Measurements from ENCODE around the gene MOB3C.

MOB3C gene

DNA sequence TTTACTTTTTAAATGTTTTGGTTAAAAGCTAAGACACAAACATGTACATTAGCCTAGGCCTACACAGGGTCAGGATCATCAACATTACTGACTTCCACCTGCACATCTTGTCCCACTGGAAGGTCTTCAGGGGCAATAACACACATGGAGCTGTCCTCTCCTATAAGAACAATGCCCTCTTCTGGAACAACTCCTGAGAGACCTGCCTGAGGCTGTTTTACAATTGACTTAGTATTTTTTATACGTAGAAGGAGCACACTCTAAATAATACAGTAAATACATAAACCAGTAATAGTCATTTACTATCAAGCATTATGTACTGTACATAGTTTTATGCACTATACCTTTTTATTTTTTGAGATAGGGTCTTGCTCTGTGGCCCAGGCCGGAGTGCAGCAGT is 14.1 kb upstream of the MOB3C start:
- TF ChIP-seq TAF1 (IDR thresholded peaks at IDR 0.05; ENCODE audit: borderline replicate concordance, low read depth, low read length) (no peak), POLR2A (IDR thresholded peaks at IDR 0.05; ENCODE audit: low read depth, low read length) (no peak), POLR2AphosphoS5 (IDR thresholded peaks at IDR 0.05; ENCODE audit: low read depth, low read length) (no peak)
- FAIRE-seq (no peak), DNase-seq (ENCODE audit: insufficient read length) (no peak)

DNA sequence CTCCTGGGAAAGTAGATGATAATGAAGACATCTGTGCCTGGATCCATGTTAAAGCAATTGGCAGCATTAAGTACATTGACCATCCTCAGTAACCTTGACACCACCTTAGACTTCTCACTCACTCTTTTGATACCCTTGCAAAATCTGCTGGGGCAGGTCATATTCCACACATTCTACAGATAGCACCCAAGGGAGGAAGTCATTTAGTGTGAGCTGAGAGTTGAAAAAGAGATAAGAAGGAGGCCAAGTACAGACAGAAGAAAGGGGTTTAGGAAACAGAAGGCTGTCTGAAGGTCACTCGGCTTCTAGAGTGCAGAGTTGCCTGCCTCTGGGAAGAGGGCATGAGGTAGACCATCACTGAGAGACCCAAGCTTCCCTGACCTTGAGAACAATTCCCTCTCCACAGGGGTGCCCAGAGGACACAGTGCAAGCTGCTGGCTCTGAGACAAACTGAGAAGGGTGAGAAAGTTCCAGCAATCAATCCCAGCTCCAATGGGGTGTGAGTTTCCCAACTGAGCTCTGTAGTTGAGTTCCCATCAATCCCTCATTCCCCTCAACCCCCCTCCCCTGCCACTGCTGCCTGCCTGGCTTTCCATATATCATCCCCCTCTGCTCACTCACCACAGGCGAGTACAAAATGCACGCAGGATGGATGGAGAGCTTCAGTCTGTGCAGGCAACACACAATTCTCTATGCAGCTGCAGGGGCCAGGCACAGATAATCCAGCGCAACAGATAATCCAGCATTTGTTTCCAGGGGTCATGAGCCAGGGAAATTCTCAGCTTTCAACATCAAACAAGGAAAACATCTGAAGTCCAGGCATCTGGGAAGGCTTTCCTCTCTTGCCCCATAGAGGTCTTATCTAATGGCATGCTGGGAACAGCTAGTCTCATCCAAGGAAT is 7.4 kb upstream of the MOB3C start:
- FAIRE-seq (no peak), DNase-seq (ENCODE audit: insufficient read length) (no peak)
- TF ChIP-seq TAF1 (IDR thresholded peaks at IDR 0.05; ENCODE audit: borderline replicate concordance, low read depth, low read length) (no peak), POLR2AphosphoS5 (IDR thresholded peaks at IDR 0.05; ENCODE audit: low read depth, low read length) (no peak), POLR2A (IDR thresholded peaks at IDR 0.05; ENCODE audit: low read depth, low read length) (no peak)

- TF ChIP-seq TAF1 (IDR thresholded peaks at IDR 0.05; ENCODE audit: borderline replicate concordance, low read depth, low read length) (no peak), POLR2AphosphoS5 (IDR thresholded peaks at IDR 0.05; ENCODE audit: low read depth, low read length) (no peak), POLR2A (IDR thresholded peaks at IDR 0.05; ENCODE audit: low read depth, low read length) (no peak)
- DNase-seq (ENCODE audit: insufficient read length) (no peak), FAIRE-seq (no peak)
Observed at GRCh38 chr1:46622344-46622743, 5.7 kb upstream of the MOB3C start.

GRCh38 chr1:46621930-46622329 is 5.3 kb upstream of the MOB3C start:
- no peak for FAIRE-seq
- no peak for DNase-seq (ENCODE audit: insufficient read length)

DNA sequence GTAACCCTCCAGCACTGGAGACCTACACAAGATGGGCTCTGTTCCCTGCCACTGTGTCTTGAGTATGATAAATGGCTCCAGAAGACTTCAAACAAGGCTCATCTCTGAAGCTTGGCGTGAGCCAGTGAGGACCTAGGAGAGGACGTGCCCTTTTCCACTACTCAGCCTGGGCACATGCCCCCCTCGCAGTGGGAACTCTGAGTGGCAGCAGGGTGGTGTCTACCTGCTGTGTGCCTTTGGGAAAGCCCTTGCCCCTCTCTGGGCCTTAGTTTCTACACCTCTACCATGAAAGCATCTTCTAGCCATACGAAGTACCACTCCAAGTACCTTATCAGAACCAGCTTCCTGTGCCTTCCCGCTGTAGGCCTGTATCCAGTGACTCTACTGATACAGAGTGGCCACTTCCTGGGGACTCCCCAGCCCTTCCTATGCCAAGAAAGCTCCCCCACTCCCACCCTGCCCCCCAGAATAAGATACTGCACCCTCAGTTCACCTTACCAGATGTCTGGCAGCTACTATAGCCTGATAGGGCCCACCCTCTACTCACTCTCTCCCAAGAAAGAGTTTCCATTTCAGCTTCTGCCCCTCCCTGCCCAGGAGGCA is 3.1 kb upstream of the MOB3C start:
- TF ChIP-seq TAF1 (IDR thresholded peaks at IDR 0.05; ENCODE audit: borderline replicate concordance, low read depth, low read length) (no peak), POLR2A (IDR thresholded peaks at IDR 0.05; ENCODE audit: low read depth, low read length) (no peak), POLR2AphosphoS5 (IDR thresholded peaks at IDR 0.05; ENCODE audit: low read depth, low read length) (no peak)
- no peak for FAIRE-seq
- DNase-seq (ENCODE audit: insufficient read length) = no peak

More at GRCh38 chr1:46621930-46622329, 5.3 kb upstream of the MOB3C start:
- TF ChIP-seq TAF1 (IDR thresholded peaks at IDR 0.05; ENCODE audit: borderline replicate concordance, low read depth, low read length) = no peak
- TF ChIP-seq POLR2A (IDR thresholded peaks at IDR 0.05; ENCODE audit: low read depth, low read length) = no peak
- TF ChIP-seq POLR2AphosphoS5 (IDR thresholded peaks at IDR 0.05; ENCODE audit: low read depth, low read length) = no peak

DNA sequence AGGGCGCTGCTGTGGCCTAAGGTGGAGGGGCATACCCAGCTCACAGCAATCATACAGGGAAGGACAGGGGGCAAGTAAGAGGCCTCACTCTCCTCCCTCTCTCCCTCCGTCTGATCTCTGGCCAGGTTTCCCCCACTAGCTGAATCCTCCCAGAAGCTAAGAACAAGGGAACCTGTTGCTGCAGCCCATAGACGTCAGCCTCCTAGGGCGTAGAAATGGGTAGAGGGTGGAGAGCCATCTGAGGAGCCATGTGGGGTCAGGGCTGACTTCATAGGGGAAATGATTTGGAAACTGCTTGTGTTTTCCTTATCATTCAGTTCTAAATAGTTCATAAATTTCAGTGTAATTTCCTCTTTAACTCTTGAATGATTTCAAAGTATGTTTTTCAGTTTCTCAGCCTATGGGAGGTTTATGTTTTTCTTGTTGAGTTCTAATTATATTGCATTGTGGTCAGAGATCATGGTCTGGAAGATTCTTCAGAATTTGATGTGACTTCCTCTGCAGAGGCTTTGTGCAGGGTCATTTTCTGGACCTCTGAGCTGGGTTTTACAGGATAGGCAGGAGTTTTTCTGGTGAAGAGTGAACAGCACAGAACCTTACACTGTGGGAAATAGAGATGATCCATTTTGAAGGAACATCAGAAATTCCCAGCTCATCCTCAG is 2.3 kb upstream of the MOB3C start:
- no peak for DNase-seq (ENCODE audit: insufficient read length)
- TF ChIP-seq POLR2A (IDR thresholded peaks at IDR 0.05; ENCODE audit: low read depth, low read length) = no peak
- no peak for TF ChIP-seq POLR2AphosphoS5 (IDR thresholded peaks at IDR 0.05; ENCODE audit: low read depth, low read length)
- no peak for TF ChIP-seq TAF1 (IDR thresholded peaks at IDR 0.05; ENCODE audit: borderline replicate concordance, low read depth, low read length)
- FAIRE-seq = no peak

DNA sequence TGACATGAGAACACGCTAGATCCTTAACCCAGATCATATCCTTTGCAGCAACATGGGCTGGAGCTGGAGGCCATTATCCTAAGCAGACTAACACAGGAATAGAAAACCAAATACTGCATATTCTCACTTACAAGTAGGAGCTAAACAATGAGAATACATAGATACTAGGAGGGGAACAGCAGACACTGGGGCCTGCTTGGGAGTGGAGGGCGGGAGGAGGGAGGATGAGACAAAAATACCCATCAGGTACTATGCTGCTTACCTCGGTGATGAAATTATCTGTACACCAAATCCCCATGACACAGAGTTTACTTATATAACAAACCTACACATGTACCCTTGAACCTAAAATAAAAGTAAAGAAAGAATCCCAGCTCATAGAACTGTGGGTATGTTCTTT is 1.2 kb upstream of the MOB3C start:
- no peak for FAIRE-seq
- no peak for DNase-seq (ENCODE audit: insufficient read length)
- TF ChIP-seq POLR2AphosphoS5 (IDR thresholded peaks at IDR 0.05; ENCODE audit: low read depth, low read length) (no peak), TAF1 (IDR thresholded peaks at IDR 0.05; ENCODE audit: borderline replicate concordance, low read depth, low read length) (no peak), POLR2A (IDR thresholded peaks at IDR 0.05; ENCODE audit: low read depth, low read length) (no peak)

DNA sequence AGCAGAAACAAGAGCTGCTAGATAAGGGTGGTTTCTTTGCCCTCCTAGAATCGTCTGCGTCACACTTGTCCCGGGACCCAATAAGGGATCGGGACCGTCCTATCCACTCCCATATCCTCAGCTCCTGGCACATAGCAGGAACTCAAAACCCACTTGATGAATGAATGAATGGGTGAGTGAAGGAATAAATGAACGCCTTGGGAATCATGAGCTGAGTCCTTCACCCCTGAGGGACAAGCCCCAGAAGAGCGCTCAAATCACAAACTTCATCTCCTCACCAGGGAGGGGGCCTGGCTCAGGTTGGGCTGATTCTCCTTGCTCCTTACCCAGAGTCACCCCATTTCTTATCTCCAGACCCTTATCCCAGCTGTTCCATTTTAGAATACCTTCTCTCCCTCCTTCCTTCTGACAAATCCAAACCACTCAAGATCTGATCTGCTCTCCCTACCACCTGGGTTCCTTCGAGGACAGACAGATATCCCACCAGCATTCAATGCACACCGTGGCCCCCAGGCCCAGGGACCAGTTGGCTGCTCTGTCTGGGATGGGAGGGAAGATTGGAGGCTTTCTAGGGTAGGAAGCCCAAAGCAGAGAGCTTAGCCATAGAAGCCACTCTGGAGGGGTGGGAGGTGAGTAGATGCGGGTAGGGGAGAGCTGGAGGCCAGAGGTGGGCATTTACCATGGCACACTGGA is 643 bp upstream of the MOB3C start:
- no peak for TF ChIP-seq POLR2AphosphoS5 (IDR thresholded peaks at IDR 0.05; ENCODE audit: low read depth, low read length)

GRCh38 chr1:46615735-46616134 is 876 bp downstream of the MOB3C start:
- DNase-seq (ENCODE audit: insufficient read length) (no peak), FAIRE-seq (peak; percentile 73)
- no peak for TF ChIP-seq TAF1 (IDR thresholded peaks at IDR 0.05; ENCODE audit: borderline replicate concordance, low read depth, low read length)
- no peak for TF ChIP-seq POLR2A (IDR thresholded peaks at IDR 0.05; ENCODE audit: low read depth, low read length)
- no peak for TF ChIP-seq POLR2AphosphoS5 (IDR thresholded peaks at IDR 0.05; ENCODE audit: low read depth, low read length)

More for the DNA sequence above, 643 bp upstream of the MOB3C start:
- DNase-seq (ENCODE audit: insufficient read length) (no peak), FAIRE-seq (peak; percentile 54)

GRCh38 chr1:46615088-46615487 is 1.5 kb downstream of the MOB3C start:
- no peak for FAIRE-seq
- no peak for DNase-seq (ENCODE audit: insufficient read length)
- TF ChIP-seq TAF1 (IDR thresholded peaks at IDR 0.05; ENCODE audit: borderline replicate concordance, low read depth, low read length) (no peak), POLR2AphosphoS5 (IDR thresholded peaks at IDR 0.05; ENCODE audit: low read depth, low read length) (no peak), POLR2A (IDR thresholded peaks at IDR 0.05; ENCODE audit: low read depth, low read length) (no peak)

GRCh38 chr1:46614604-46614984 is 2.0 kb downstream of the MOB3C start:
- TF ChIP-seq POLR2AphosphoS5 (IDR thresholded peaks at IDR 0.05; ENCODE audit: low read depth, low read length) = no peak
- no peak for TF ChIP-seq TAF1 (IDR thresholded peaks at IDR 0.05; ENCODE audit: borderline replicate concordance, low read depth, low read length)
- TF ChIP-seq POLR2A (IDR thresholded peaks at IDR 0.05; ENCODE audit: low read depth, low read length) = no peak
- FAIRE-seq (no peak), DNase-seq (ENCODE audit: insufficient read length) (no peak)
